H9 (cell line): ENCODE data around the gene PER2. TPM values are rescaled to one million over a fixed set of nuclear protein-coding genes. Genes with fewer than 3 reads are reported as not detected.

ENCODE experiments used
- DNase-seq: peaks from one replicate; pipeline ENCODE4 v3.0.0-alpha.2; 2017
- H2AFZ ChIP-seq: one replicate; pipeline ENCODE4 v1.6.1; 2013; ENCODE audit warnings: mild to moderate bottlenecking, low read length, control low read depth, moderate library complexity
- H2AK5ac ChIP-seq: 2 replicates; pipeline ENCODE4 v1.6.1; 2013; ENCODE audit warnings: low read length, control low read depth, mixed read lengths; ENCODE audit not compliant: insufficient read length
- H2BK120ac ChIP-seq: one replicate; pipeline ENCODE4 v1.6.1; 2013; ENCODE audit warnings: low read depth, mild to moderate bottlenecking, low read length, control low read depth, inconsistent platforms; ENCODE audit not compliant: poor library complexity, severe bottlenecking
- H2BK12ac ChIP-seq: 2 replicates; pipeline ENCODE4 v1.6.1; 2013; ENCODE audit warnings: low read length, control low read depth, mixed read lengths, low read depth; ENCODE audit not compliant: insufficient read length
- H2BK15ac ChIP-seq: 2 replicates; pipeline ENCODE4 v1.6.1; 2013; ENCODE audit warnings: low read depth, low read length, control low read depth
- H2BK20ac ChIP-seq: one replicate; pipeline ENCODE4 v1.6.1; 2013; ENCODE audit warnings: low read depth, mild to moderate bottlenecking, low read length, control low read depth, inconsistent platforms; ENCODE audit not compliant: poor library complexity, severe bottlenecking
- H2BK5ac ChIP-seq: 2 replicates; pipeline ENCODE4 v1.6.1; 2013; ENCODE audit warnings: low read length, control low read depth, mixed read lengths; ENCODE audit not compliant: insufficient read length
- H3K14ac ChIP-seq: 2 replicates; pipeline ENCODE4 v1.6.1; 2013; ENCODE audit warnings: low read length, control low read depth; ENCODE audit not compliant: insufficient read depth
- H3K18ac ChIP-seq: 2 replicates; pipeline ENCODE4 v1.6.1; 2013; ENCODE audit warnings: low read depth, mild to moderate bottlenecking, mixed read lengths, low read length, control low read depth; ENCODE audit not compliant: insufficient read length
- H3K23ac ChIP-seq: 2 replicates; pipeline ENCODE4 v1.6.1; 2013; ENCODE audit warnings: low read length, control low read depth, mixed read lengths, low read depth; ENCODE audit not compliant: insufficient read length
- H3K23me2 ChIP-seq: 2 replicates; pipeline ENCODE4 v1.6.1; 2013; ENCODE audit warnings: low read depth, mild to moderate bottlenecking, mixed read lengths, low read length, control low read depth; ENCODE audit not compliant: insufficient read length, poor library complexity, severe bottlenecking
- H3K27ac ChIP-seq: 2 replicates; pipeline ENCODE4 v1.5.1; 2013; ENCODE audit warnings: low read length, control low read depth, mixed read lengths, low read depth; ENCODE audit not compliant: insufficient read length
- H3K27me3 ChIP-seq: 2 replicates; pipeline ENCODE4 v1.6.1; 2013; ENCODE audit warnings: low read length, control low read depth, inconsistent platforms; ENCODE audit not compliant: insufficient read depth
- H3K4ac ChIP-seq: 2 replicates; pipeline ENCODE4 v1.6.1; 2013; ENCODE audit warnings: low read depth, mild to moderate bottlenecking, control low read depth, inconsistent platforms, low read length, moderate library complexity
- H3K4me1 ChIP-seq: 2 replicates; pipeline ENCODE4 v1.6.1; 2013; ENCODE audit warnings: low read length, control low read depth, inconsistent platforms; ENCODE audit not compliant: insufficient read depth
- H3K4me2 ChIP-seq: 2 replicates; pipeline ENCODE4 v1.6.1; 2013; ENCODE audit warnings: low read length, control low read depth, mixed read lengths; ENCODE audit not compliant: insufficient read length, insufficient read depth
- H3K56ac ChIP-seq: 2 replicates; pipeline ENCODE4 v1.6.1; 2013; ENCODE audit warnings: low read depth, mild to moderate bottlenecking, mixed read lengths, low read length, control low read depth; ENCODE audit not compliant: insufficient read length
- H3K79me1 ChIP-seq: 2 replicates; pipeline ENCODE4 v1.6.1; 2013; ENCODE audit warnings: low read depth, mild to moderate bottlenecking, moderate library complexity, low read length, control low read depth, inconsistent platforms; ENCODE audit not compliant: insufficient read depth, poor library complexity, severe bottlenecking
- H3K79me2 ChIP-seq: 2 replicates; pipeline ENCODE4 v1.6.1; 2013; ENCODE audit warnings: low read length, control low read depth, inconsistent platforms; ENCODE audit not compliant: insufficient read depth
- H3K9ac ChIP-seq: 2 replicates; pipeline ENCODE4 v1.6.1; 2013; ENCODE audit warnings: low read length, control low read depth, mixed read lengths; ENCODE audit not compliant: insufficient read length; ENCODE audit errors: extremely low read depth
- H3K9me3 ChIP-seq: one replicate; pipeline ENCODE4 v1.6.1; 2013; ENCODE audit warnings: low read depth, low read length, inconsistent platforms; ENCODE audit not compliant: control insufficient read depth
- H3T11ph ChIP-seq: one replicate; pipeline ENCODE4 v1.6.1; 2013; ENCODE audit warnings: mild to moderate bottlenecking, low read length, control low read depth, inconsistent platforms
- H4K20me1 ChIP-seq: one replicate; pipeline ENCODE4 v1.6.1; 2013; ENCODE audit not compliant: control insufficient read depth, insufficient read length, insufficient read depth
- H4K5ac ChIP-seq: 2 replicates; pipeline ENCODE4 v1.6.1; 2013; ENCODE audit warnings: low read depth, mild to moderate bottlenecking, mixed read lengths, low read length, control low read depth; ENCODE audit not compliant: insufficient read length
- H4K8ac ChIP-seq: replicated peaks from 2 replicates; pipeline ENCODE4 v1.6.1; 2013; ENCODE audit warnings: low read length, control low read depth, mixed read lengths, low read depth; ENCODE audit not compliant: insufficient read length
- H4K91ac ChIP-seq: 2 replicates; pipeline ENCODE4 v1.6.1; 2013; ENCODE audit warnings: low read depth, mild to moderate bottlenecking, moderate library complexity, mixed read lengths, low read length, control low read depth; ENCODE audit not compliant: insufficient read length
- H3K27ac Mint-ChIP-seq, 3 experiments: 2 replicates in 2 of 3; 3 replicates in 1 of 3; pipeline ENCODE4 v1.8.0; 2020 to 2021; ENCODE audit warnings: mixed read lengths in 3 of 3, mild to moderate bottlenecking in 1 of 3, moderate library complexity in 1 of 3
- H3K27me3 Mint-ChIP-seq: 2 replicates; pipeline ENCODE4 v1.8.0; 2021; ENCODE audit warnings: low read depth, mild to moderate bottlenecking, moderate library complexity, mixed read lengths
- H3K36me3 Mint-ChIP-seq, 3 experiments: 2 replicates in 2 of 3; 3 replicates in 1 of 3; pipeline ENCODE4 v1.8.0; 2020 to 2021; ENCODE audit warnings: low read depth in 3 of 3, mixed read lengths in 3 of 3; ENCODE audit not compliant: insufficient read depth in 1 of 3
- H3K4me1 Mint-ChIP-seq, 2 experiments: 2 replicates each; pipeline ENCODE4 v1.8.0; 2020; ENCODE audit warnings: mixed read lengths in 2 of 2
- H3K4me3 Mint-ChIP-seq, 2 experiments: 2 replicates in 1 of 2; 3 replicates in 1 of 2; pipeline ENCODE4 v1.8.0; 2020 to 2021; ENCODE audit warnings: mild to moderate bottlenecking in 2 of 2, mixed read lengths in 2 of 2, moderate library complexity in 1 of 2
- H3K9me3 Mint-ChIP-seq, 2 experiments: 2 replicates in 1 of 2; 3 replicates in 1 of 2; pipeline ENCODE4 v1.8.0; 2020; ENCODE audit warnings: mild to moderate bottlenecking in 2 of 2, mixed read lengths in 2 of 2, moderate library complexity in 1 of 2
- CTCF ChIP-seq: fragments of 200-600 bp; sonication (generic); conservative IDR thresholded peaks from 3 replicates; pipeline ENCODE4 v1.8.0; 2021; ENCODE audit warnings: antibody characterized with exemption, mild to moderate bottlenecking
- WGBS: extraction: QIAGEN DNeasy Blood & Tissue Kit; methylation state at CpG from one replicate; pipeline ENCODE4 v1.1.7; 2013; ENCODE audit warnings: missing lambda C conversion rate, low lambda C conversion rate, mixed read lengths; ENCODE audit not compliant: insufficient read length; ENCODE audit errors: extremely low coverage; 5-methylcytosine and 5-hydroxymethylcytosine counted together
- total RNA-seq: library from RNA; stranded (reverse); gene quantifications from 2 replicates; pipeline ENCODE4 v1.2.1, GENCODE V29; 2021

PER2 gene
- total RNA-seq, 1 experiment from 2014 or later: 12.9 TPM

- no peaks in the 10 kb centered on the region for H3K79me1 ChIP-seq
- H3K9ac ChIP-seq: no peak overlapping the region
- no peak overlapping the region for H3K4me2 ChIP-seq
- WGBS: no CpG with 5 or more reads among the region's 11 CpGs
- no peaks in the 10 kb centered on the region for H3K9me3 ChIP-seq
- H3K18ac ChIP-seq: no peak overlapping the region
- no peak overlapping the region for H2BK15ac ChIP-seq
- peaks cover 3% of the 10 kb centered on the region; the same call in 1 of the 2 replicates for H3K4me1 ChIP-seq
- H3K4me1 Mint-ChIP-seq: peaks cover 3 to 4% of the 10 kb centered on the region in 2 experiments; a peak in 3 of 4 replicates
- no peak overlapping the region for H4K8ac ChIP-seq
- H3K14ac ChIP-seq: no peak overlapping the region
- no peak overlapping the region for H2BK12ac ChIP-seq
- no peak overlapping the region for H3T11ph ChIP-seq
- H3K27ac ChIP-seq: no peak overlapping the region
- H3K27ac Mint-ChIP-seq: no peak overlapping the region
- no peak overlapping the region for H4K5ac ChIP-seq
- no peak overlapping the region for H3K56ac ChIP-seq
- no peak overlapping the region for H4K91ac ChIP-seq
- H3K9me3 Mint-ChIP-seq: peaks cover 0 to 2% of the 10 kb centered on the region in 2 experiments; a peak in 4 of 5 replicates
- no peak overlapping the region for H3K23ac ChIP-seq
- peak overlapping the region; percentile 22 to 45; a peak in 1 of 5 replicates for H3K4me3 Mint-ChIP-seq
- TF ChIP-seq CTCF: no peak
- peaks cover 12% of the 10 kb centered on the region for H3K23me2 ChIP-seq
- no peaks in the 10 kb centered on the region for H4K20me1 ChIP-seq
- no peak overlapping the region for H2BK20ac ChIP-seq
- H2BK120ac ChIP-seq: no peak overlapping the region
- H3K27me3 Mint-ChIP-seq: peaks cover 78% of the 10 kb centered on the region
- no peak overlapping the region for H3K4ac ChIP-seq
- H3K36me3 Mint-ChIP-seq: peaks cover 0 to 5% (median 3%) of the 10 kb centered on the region in 3 experiments; a peak in 4 of 7 replicates
- H3K27me3 ChIP-seq: peaks cover 22% of the 10 kb centered on the region; the same call in 1 of the 2 replicates
- H3K79me2 ChIP-seq: no peaks in the 10 kb centered on the region; the same call in 1 of the 2 replicates
- no peak overlapping the region for H2BK5ac ChIP-seq
- no peak for DNase-seq
- H2AFZ ChIP-seq: no peak overlapping the region
- no peak overlapping the region for H2AK5ac ChIP-seq
Observed at GRCh38 chr2:238235331-238235732, 53.1 kb downstream of the PER2 start.
